Measurements from ENCODE around the gene CSMD2.

DNA sequence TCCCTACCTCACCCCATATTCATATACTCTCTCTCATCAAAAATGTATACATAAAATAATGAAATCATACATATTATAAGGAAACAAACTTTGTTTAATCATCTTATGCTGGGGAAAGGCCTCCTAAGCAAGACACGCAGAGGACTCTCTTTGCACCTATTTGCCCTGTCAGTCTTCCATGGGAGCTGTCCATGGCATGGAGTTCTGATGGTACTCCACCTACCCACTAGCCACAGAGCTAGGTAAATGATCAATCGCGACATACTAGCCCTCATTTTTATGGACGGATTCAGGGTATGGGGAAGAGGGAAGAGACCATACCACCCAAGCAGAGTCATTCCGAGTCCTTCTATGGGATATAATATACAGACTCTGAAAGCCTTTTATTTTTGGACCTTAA is 131.0 kb downstream of the CSMD2 start:
- TF ChIP-seq, protein P1, sequence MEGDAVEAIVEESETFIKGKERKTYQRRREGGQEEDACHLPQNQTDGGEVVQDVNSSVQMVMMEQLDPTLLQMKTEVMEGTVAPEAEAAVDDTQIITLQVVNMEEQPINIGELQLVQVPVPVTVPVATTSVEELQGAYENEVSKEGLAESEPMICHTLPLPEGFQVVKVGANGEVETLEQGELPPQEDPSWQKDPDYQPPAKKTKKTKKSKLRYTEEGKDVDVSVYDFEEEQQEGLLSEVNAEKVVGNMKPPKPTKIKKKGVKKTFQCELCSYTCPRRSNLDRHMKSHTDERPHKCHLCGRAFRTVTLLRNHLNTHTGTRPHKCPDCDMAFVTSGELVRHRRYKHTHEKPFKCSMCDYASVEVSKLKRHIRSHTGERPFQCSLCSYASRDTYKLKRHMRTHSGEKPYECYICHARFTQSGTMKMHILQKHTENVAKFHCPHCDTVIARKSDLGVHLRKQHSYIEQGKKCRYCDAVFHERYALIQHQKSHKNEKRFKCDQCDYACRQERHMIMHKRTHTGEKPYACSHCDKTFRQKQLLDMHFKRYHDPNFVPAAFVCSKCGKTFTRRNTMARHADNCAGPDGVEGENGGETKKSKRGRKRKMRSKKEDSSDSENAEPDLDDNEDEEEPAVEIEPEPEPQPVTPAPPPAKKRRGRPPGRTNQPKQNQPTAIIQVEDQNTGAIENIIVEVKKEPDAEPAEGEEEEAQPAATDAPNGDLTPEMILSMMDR (IDR thresholded peaks at IDR 0.05; ENCODE audit: low read depth, low read length), result no peak
- TF ChIP-seq EZH2phosphoT487 (IDR thresholded peaks at IDR 0.05; ENCODE audit: low read depth), result no peak
